Activated CD8-positive, alpha-beta memory T cell treated with anti-CD3 and anti-CD28 coated beads for 36 hours (primary cell): ENCODE measurements around the gene ZNF8. TPM values are rescaled to one million over a fixed set of nuclear protein-coding genes. Genes with fewer than 3 reads are reported as not detected.

Source experiments
- CTCF ChIA-PET: fragments of 350-600 bp; sonication (Branson Sonifier 250); formaldehyde crosslinking; loops from one replicate; lab custom pipeline; 2021; ENCODE audit warnings: antibody characterized with exemption; lab: Charles Lee
- POLR2A ChIA-PET: fragments of 350-600 bp; sonication (Branson Sonifier 250); formaldehyde crosslinking; loops from one replicate; lab custom pipeline; 2021; ENCODE audit warnings: antibody characterized with exemption; lab: Charles Lee
- total RNA-seq, 2 experiments: library from RNA; stranded (reverse); gene quantifications; one replicate each; pipeline ENCODE4 v1.2.3, GENCODE V29; 2021

Gene ZNF8
- total RNA-seq, 2 experiments from 2014 or later, result 4.4 to 4.5 TPM

GRCh38 chr19:58326501-58326913, 47.8 kb downstream of the ZNF8 start:
- ChIA-PET POLR2A (interaction anchor here (0.5 to 1.0 kb wide), 3 partner anchors 36 to 249 kb away, joined by 4 read pairs; no protein-coding TSS in a partner anchor), CTCF (interaction anchor here (0.7 to 1.6 kb wide), 3 partner anchors 36 to 193 kb away, joined by 3 to 6 read pairs (median 3); partner anchors contain the start of genes ZBTB45 and ZNF497)

DNA sequence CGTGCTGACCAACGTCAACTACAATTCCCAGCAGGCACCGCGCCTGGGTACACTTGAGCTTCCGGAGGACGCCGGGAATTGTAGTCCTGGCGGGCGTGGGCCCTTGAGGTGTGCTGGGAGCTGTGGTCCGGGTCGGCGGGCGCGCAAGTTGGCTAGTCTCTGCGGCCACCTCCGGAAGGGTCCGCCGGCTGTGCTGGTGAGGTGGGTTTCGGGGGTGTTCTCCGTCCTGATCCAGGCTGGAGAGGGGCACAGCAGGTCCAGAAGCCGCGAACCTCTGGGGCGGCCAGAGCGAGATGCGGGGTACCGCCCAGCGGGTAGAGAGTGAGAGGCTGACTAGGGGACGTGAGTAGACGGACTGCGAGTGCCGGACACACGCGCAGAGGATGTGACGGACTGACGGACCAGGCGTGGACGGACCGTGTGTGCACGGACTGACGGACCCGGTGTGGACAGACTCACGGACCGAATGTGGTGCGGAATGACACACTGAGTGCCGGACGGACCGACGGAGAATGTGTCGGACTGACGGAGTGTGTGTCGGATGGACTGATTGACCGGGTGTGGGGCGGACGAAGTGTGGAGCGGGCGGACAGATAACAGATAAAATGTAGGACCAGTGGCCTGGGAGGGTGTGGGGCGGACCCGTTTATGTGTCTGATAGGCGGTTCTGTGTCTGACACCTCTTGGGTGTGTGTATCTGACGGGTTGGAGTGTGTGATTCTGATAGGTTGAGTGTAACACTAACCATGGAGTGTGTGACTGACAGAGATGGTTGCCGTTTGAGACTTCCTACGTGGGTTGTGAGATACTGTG, 48.4 kb downstream of the ZNF8 start, which contains the start of gene ZSCAN22:
ZSCAN22 (plus strand) TSS at position 81 of the 813 bp plus-strand sequence. CDS start 7,809 bp downstream, outside the sequence.
- ChIA-PET CTCF (interaction anchor here (0.7 to 1.6 kb wide), 2 partner anchors 35 to 193 kb away, joined by 3 to 6 read pairs; partner anchors contain the start of genes ZBTB45 and ZNF497), POLR2A (interaction anchor here (0.5 to 1.0 kb wide), 3 partner anchors 36 to 248 kb away, joined by 4 read pairs; no protein-coding TSS in a partner anchor)

GRCh38 chr19:58328999-58329398, 50.2 kb downstream of the ZNF8 start:
- CTCF ChIA-PET, result no interaction called here
- POLR2A ChIA-PET, result interaction anchor here (0.6 kb wide), 1 partner anchor 15 kb away, joined by 3 read pairs; no protein-coding TSS in a partner anchor

DNA sequence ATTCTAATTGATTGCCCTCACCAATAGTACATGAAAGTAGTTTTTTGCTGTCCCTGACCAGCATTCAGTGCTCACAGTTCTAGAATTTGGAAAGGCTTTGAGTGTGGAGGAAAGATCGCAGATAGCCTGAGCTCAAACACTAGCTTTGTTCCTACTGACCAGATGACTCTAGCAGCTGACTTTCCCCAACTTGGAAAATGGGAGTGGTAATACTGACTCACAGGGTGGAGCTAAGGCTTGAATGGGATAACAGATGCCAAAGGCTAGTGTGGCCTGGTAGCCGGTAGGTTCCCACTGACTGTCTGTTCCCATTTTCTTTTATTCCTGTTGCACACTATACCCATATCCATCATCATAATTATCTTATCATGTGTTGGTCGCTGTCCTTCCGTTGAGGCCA, 51.7 kb downstream of the ZNF8 start:
- POLR2A ChIA-PET, result no interaction called here

DNA sequence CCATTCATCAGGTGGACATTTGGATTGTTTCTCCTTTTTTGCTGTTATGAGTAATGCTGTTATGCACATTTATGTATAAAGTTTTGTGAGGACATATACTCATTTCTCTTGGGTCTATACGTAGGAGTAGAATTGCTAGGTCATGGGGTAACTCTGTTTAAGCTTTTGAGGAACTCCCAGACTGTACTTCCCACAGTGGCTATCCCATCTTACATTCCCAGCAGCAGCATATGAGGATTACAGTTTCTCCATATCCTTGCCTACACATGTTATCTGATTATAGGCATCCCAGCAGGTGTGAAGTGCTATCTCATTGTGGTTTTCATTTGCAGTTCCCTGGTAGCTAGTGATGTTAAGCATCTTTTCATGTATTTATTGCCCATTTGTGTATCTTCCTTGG, 53.9 kb downstream of the ZNF8 start:
- POLR2A ChIA-PET, result no interaction called here
- CTCF ChIA-PET, result no interaction called here

More for the DNA sequence above, 51.7 kb downstream of the ZNF8 start:
- CTCF ChIA-PET, result no interaction called here

GRCh38 chr19:58334691-58335249, 56.0 kb downstream of the ZNF8 start:
- CTCF ChIA-PET, result no interaction called here
- POLR2A ChIA-PET, result no interaction called here

DNA sequence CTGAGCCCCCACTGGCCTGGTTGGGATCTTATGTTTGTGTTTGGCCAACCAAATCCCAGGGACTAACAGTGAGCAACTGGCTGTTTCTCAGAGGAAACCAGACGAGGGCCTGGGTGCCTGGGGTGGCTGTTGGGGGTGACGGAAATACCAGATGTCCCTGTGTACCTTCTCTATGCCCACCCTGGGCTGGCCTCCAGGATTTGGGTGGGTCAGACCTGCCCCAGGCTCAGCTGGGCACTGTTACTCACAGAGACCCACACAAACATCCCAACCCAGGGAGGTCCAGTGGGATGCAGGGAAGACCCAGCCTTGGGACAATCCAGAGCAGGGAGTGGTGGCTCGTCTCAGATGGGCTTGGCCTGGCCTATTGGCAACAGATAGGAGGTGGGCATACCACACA, 56.9 kb downstream of the ZNF8 start:
- CTCF ChIA-PET, result no interaction called here
- POLR2A ChIA-PET, result no interaction called here

DNA sequence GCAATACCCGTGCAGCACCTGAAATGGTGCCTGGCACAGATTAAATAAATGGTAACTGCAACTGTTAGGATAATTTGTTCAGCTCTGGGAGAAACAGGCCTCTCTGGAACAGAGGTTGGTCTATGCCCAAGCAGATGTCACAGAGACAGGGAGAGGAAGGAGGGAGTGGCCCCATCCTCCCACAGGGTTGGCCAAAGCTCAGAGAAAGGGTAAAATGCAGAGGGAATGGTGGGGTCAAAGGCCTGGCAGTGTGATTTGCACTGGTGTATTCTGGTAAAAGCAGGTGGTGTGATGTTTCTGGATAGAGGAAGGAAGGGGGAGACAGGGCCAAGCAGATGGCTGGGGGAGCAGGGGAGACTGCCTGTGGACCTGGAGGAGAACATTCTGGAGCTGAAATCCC, 57.5 kb downstream of the ZNF8 start:
- POLR2A ChIA-PET, result no interaction called here
- CTCF ChIA-PET, result no interaction called here

- POLR2A ChIA-PET, result no interaction called here
- CTCF ChIA-PET, result no interaction called here
Observed at GRCh38 chr19:58336820-58337219, 58.1 kb downstream of the ZNF8 start.

- CTCF ChIA-PET, result no interaction called here
Observed at GRCh38 chr19:58338336-58338735, 59.6 kb downstream of the ZNF8 start.

DNA sequence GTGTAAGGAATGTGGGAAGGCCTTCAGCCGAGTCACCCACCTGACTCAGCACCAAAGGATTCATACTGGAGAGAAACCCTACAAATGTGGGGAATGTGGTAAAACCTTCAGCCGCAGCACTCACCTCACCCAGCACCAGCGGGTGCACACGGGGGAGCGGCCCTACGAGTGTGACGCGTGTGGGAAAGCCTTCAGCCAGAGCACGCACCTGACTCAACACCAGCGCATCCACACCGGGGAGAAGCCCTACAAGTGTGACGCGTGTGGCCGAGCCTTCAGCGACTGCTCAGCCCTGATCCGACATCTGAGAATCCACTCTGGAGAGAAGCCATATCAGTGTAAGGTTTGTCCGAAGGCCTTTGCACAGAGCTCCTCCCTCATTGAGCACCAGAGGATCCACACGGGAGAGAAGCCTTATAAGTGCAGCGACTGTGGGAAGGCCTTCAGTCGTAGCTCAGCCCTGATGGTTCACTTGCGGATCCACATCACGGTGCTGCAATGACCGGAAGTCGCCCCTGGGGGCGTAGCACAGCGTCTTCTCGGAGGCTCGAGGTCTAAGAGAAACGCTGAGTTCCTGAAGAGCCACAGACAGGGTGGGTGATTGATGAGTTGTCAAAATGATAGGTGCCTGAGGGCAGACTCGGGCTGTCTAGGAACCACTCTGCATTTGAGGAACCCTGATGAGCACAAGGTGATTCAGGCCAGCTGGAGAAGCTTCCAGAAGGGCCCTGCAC, 60.2 kb downstream of the ZNF8 start:
- POLR2A ChIA-PET, result no interaction called here
- CTCF ChIA-PET, result no interaction called here

More at GRCh38 chr19:58338336-58338735, 59.6 kb downstream of the ZNF8 start:
- POLR2A ChIA-PET, result no interaction called here

DNA sequence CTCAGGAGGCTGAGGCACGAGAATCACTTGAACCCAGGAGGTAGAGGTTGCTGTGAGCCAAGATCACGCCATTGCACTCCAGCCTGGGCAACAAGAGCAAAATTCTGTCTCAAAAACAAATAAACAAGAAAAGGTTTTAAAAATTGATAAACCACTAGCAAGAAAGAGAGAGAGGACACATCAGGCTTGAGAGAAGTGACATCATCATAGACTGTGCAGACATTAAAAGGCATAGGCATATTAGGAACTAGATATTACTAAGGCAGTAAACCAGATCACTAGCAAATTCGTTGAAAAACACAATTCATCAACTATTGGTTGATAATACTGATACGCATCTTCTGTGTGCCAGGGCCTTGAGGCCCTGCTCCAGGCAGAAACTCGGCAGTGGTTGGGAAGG, 66.8 kb downstream of the ZNF8 start:
- POLR2A ChIA-PET, result no interaction called here
- CTCF ChIA-PET, result interaction anchor here (0.7 to 1.7 kb wide), 2 partner anchors 12 to 126 kb away, joined by 3 to 4 read pairs; no protein-coding TSS in a partner anchor

GRCh38 chr19:58346961-58347929, 68.5 kb downstream of the ZNF8 start:
- CTCF ChIA-PET, result interaction anchor here (0.6 to 1.7 kb wide), 7 partner anchors 15 to 128 kb away, joined by 3 to 4 read pairs (median 3); no protein-coding TSS in a partner anchor
- POLR2A ChIA-PET, result interaction anchor here (0.6 to 2.0 kb wide), 10 partner anchors 8 to 166 kb away, joined by 3 to 12 read pairs (median 3); partner anchors contain the start of genes RPS5, ZNF274, ZNF497 and ZNF8

DNA sequence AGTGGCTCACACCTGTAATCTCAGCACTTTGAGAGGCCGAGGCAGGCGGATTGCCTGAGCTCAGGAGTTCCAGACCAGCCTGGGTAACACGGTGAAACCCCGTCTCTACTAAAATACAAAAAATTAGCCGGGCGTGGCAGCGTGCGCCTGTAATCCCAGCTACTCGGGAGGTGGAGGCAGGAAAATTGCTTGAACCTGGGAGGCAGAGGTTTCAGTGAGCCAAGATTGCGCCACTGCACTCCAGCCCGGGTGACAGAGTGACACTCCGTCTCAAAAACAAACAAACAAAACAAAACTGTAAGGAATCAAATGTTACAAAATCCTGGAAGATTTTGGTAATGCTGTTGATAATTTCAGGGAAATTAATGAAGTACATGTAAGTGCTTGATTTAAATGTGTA, 69.3 kb downstream of the ZNF8 start:
- POLR2A ChIA-PET, result interaction anchor here (0.8 to 2.0 kb wide), 6 partner anchors 9 to 165 kb away, joined by 3 to 12 read pairs (median 4); partner anchors contain the start of genes ZNF274, ZNF497 and ZNF837
- CTCF ChIA-PET, result interaction anchor here (0.8 to 1.2 kb wide), 3 partner anchors 9 to 15 kb away, joined by 3 to 4 read pairs (median 4); no protein-coding TSS in a partner anchor

DNA sequence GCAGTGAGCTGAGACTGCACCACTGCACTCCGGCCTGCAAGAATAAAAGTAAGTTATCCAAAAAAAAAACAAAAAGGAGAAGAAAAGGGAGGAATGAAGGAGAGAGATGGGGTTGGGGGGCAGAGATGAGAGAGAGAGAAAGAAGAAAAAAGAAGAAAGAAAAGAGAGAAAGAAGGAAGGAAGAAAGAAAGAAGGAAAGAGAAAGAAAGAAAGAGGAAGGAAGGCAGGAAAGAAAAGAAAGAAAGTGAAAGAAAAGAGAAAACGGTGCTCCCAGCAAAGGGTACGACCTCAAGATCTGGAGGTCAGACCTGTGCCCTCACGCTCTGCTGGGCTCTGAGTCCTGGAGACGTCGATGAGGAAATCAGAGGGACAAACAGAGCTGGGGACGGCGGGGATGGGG, 70.8 kb downstream of the ZNF8 start:
- ChIA-PET POLR2A (no interaction called here), CTCF (no interaction called here)

- ChIA-PET POLR2A (no interaction called here), CTCF (no interaction called here)
Observed at GRCh38 chr19:58350001-58350861, 71.5 kb downstream of the ZNF8 start.

- CTCF ChIA-PET, result no interaction called here
- POLR2A ChIA-PET, result no interaction called here
Observed at GRCh38 chr19:58350871-58351557, 72.3 kb downstream of the ZNF8 start.
